Measurements from ENCODE around the gene TSKU.

TSKU gene

GRCh38 chr11:76752321-76753143 is 30.6 kb upstream of the TSKU start:
- DNase-seq (ENCODE audit: low read depth in 2 of 2), result no peak

- no peak for DNase-seq (ENCODE audit: low read depth in 2 of 2)
These were observed 29.7 kb upstream of the TSKU start for GRCh38 chr11:76753449-76753848.

GRCh38 chr11:76753950-76754349 is 29.2 kb upstream of the TSKU start:
- DNase-seq (ENCODE audit: low read depth in 2 of 2), result no peak

- no peak for DNase-seq (ENCODE audit: low read depth in 2 of 2)
These were observed 26.8 kb upstream of the TSKU start for GRCh38 chr11:76756341-76756741.

GRCh38 chr11:76758311-76758710 is 24.8 kb upstream of the TSKU start:
- DNase-seq (ENCODE audit: low read depth in 2 of 2), result no peak

GRCh38 chr11:76759092-76759491 is 24.1 kb upstream of the TSKU start:
- no peak for DNase-seq (ENCODE audit: low read depth in 2 of 2)

- DNase-seq (ENCODE audit: low read depth in 2 of 2), result no peak
These were observed 23.6 kb upstream of the TSKU start for GRCh38 chr11:76759517-76759916.

- no peak for DNase-seq (ENCODE audit: low read depth in 2 of 2)
These were observed 22.9 kb upstream of the TSKU start for GRCh38 chr11:76760236-76760635.

- no peak for DNase-seq (ENCODE audit: low read depth in 2 of 2)
These were observed 21.3 kb upstream of the TSKU start for GRCh38 chr11:76761718-76762355.

- DNase-seq (ENCODE audit: low read depth in 2 of 2), result no peak
These were observed 20.8 kb upstream of the TSKU start for GRCh38 chr11:76762356-76762752.

- no peak for DNase-seq (ENCODE audit: low read depth in 2 of 2)
These were observed 20.1 kb upstream of the TSKU start for GRCh38 chr11:76762867-76763572.

- no peak for DNase-seq (ENCODE audit: low read depth in 2 of 2)
These were observed 19.4 kb upstream of the TSKU start for GRCh38 chr11:76763573-76764346.

GRCh38 chr11:76764941-76765665 is 18.1 kb upstream of the TSKU start:
- DNase-seq (ENCODE audit: low read depth in 2 of 2), result no peak

- no peak for DNase-seq (ENCODE audit: low read depth in 2 of 2)
These were observed 17.2 kb upstream of the TSKU start for GRCh38 chr11:76765863-76766350.

- DNase-seq (ENCODE audit: low read depth in 2 of 2), result no peak
These were observed 16.6 kb upstream of the TSKU start for GRCh38 chr11:76766521-76766920.

GRCh38 chr11:76767659-76768058 is 15.5 kb upstream of the TSKU start:
- DNase-seq (ENCODE audit: low read depth in 2 of 2), result no peak

- DNase-seq (ENCODE audit: low read depth in 2 of 2), result no peak
These were observed 14.9 kb upstream of the TSKU start for GRCh38 chr11:76768088-76768908.

GRCh38 chr11:76768909-76769560 is 14.1 kb upstream of the TSKU start:
- DNase-seq (ENCODE audit: low read depth in 2 of 2), result no peak

- no peak for DNase-seq (ENCODE audit: low read depth in 2 of 2)
These were observed 13.2 kb upstream of the TSKU start for GRCh38 chr11:76769645-76770586.

All from stimulated activated CD8-positive, alpha-beta memory T cell treated with anti-CD3 and anti-CD28 coated beads, Interleukin-7, amount 100 ng/mL, for 1 hour (primary cell).